Measurements from ENCODE around the gene PRRG4.
"Not testable (repeated sequence)": the region's sequence is repeated elsewhere in the genome, so short reads cannot be mapped to it uniquely, and the experiment has no call there.

PRRG4 gene

DNA sequence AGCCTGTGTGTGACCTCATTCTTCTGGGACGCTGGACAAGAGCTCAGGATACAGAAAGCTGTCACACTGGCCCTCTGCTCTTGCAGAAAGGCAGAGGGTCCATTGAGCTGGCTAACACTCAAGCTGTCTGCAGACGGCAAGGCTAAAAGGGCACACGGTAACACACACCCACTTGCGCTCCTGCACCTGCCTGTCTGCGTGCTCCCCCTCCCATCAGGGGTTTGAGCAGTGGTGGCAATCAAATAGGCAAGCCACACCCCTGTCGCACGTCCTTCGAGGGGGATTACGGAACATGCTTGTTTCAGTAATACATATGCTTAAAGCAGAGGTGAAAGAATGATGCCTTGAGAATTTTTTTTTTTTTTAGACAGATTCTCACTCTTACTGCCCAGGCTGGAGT lies 55.8 kb downstream of the PRRG4 start:
- no peak for DNase-seq (ENCODE audit: low read depth)

DNA sequence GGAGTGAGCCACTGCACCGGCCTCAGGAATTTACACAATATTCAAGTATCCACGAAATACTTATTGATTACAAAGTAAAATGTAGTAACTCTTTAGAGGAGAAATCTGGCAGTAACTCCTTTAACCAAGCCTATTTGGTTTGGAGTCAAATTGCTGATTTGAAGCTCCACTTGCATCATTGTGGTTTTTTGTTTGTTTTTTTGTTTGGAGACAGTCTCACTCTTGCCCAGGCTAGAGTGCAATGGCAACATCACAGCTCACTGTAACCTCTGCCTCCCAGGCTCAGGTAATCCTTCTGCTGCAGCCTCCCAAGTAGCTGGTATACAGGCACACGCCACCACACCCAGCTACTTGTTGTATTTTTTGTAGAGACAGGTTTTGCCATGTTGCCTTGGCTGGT lies 56.5 kb downstream of the PRRG4 start:
- DNase-seq (ENCODE audit: low read depth), result no peak

DNA sequence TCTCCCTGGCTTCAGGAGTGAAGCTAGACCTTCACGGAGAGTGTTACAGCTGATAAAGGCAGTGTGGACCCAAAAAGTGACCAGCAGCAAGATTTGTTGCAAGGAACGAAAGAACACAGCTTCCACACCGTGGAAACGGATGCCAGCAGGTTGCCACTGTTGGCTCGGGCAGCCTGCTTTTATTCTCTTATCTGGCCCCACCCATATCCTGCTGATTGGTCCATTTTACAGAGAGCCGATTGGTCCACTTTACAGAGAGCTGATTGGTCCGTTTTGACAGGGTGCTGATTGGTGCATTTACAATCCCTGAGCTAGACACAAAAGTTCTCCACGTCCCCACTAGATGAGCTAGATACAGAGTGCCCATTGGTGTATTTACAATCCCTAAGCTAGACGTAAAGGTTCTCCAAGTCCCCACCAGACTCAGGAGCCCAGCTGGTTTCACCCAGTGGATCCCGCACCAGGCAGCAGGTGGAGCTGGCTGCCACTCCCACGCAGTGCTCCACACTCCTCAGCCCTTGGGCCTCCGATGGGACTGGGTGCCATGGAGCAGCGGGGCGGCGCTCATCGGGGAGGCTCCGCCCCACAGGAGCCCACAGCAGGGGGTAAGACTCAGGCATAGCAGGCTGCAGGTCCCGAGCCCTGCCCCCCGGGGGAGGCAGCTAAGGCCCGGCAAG lies 58.1 kb downstream of the PRRG4 start:
- not testable (repeated sequence) for DNase-seq (ENCODE audit: low read depth)

DNA sequence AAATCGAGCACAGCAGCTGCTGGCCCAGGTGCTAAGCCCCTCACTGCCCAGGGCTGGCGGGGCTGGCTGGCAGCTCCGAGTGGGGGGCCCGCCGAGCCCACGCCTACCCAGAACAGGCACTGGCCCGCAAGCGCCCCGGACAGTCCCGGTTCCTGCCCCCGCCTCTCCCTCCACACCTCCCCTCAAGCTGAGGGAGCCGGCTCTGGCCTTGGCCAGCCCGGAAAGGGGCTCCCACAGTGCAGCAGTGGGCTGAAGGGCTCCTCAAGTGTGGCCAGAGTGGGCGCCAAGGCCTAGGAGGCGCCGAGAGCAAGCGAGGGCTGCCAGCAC lies 58.6 kb downstream of the PRRG4 start:
- DNase-seq (ENCODE audit: low read depth), result not testable (repeated sequence)

DNA sequence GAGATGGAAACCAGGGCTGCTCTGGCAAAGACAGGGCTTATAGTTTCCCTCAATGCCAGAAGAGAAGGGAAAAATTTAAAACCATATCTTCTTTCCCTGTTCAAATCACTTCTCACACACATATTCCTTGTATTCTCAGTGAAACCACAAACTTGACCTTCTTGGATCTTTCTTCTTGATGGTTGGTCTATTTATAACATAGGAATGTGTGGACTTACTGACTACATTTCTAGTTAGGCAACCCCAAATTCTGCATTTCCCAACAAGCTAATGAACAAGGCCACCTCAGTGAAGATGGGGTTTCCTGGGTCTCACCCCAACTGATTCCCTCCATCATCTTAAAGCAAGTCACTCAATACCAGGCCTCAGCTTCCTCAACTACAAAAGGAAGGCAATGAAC lies 59.1 kb downstream of the PRRG4 start:
- peak; percentile 75 for DNase-seq (ENCODE audit: low read depth)

DNA sequence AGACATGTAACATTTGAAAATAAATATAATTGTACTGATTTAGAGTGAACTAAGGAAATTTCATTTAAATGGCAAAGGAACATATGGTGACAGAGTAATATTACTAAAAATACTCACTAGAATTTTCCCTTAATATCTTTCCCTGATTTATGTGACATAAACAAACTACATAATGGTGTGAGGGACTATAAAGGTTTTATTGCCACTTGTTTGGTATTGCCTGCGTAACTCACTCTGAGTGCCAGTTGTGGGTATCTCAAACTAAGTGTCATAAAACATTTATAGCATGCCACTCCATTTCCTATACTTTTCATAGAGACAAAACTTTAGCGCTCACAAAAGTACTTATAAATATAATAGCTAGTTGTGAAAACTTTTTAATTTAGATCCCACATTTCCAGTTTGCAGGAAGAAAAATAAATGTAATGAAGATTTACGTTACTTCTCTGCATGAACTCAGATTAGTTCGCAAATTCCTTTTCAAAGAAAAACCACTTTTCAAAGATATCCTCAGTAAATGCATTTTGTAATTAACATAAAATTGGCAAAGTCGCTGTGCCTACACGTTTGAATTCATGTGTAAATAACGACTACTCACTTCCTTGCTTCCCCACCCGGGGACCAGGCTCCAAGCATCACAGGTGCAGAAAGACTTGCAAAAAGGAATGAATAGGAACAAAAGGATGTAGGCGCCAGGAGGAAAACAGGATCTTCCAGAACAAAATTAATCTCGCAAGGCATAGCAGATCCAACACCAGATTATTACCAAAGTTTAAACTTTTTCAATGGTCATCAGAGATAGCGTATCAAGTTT lies 61.3 kb downstream of the PRRG4 start:
- no peak for DNase-seq (ENCODE audit: low read depth)

DNA sequence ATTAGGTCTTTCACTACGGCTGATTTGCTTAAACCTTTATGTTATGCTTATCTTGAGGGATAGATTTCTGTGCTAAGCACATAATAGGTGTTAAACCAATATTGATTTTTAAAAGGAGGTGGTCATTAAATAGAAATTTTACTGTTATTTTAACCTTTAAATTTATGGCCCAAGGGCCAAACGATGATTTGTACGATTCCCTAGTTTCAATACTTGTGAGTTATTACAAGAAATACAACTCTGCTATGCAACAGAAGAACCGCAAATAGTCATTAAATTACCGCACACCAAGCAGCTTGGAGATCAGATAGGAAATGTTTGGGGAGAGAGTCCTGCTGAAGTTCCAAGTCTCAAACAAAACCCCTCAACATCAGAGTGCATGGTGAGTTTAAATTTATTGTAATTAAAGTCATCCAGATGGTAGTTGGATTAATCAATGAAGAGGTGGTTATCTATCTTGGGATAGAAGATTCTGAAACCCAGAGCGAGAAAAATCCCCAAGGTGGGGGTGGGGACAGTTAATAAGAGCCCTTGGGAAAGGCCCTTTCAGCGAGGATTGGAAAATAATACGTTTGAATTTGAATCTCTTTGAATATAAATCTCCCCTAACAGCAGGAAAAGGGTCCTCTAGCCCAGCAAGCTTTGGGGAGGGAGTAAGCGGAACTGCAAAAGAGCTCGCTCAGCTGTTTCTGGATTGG lies 62.1 kb downstream of the PRRG4 start:
- DNase-seq (ENCODE audit: low read depth), result peak; percentile 18

DNA sequence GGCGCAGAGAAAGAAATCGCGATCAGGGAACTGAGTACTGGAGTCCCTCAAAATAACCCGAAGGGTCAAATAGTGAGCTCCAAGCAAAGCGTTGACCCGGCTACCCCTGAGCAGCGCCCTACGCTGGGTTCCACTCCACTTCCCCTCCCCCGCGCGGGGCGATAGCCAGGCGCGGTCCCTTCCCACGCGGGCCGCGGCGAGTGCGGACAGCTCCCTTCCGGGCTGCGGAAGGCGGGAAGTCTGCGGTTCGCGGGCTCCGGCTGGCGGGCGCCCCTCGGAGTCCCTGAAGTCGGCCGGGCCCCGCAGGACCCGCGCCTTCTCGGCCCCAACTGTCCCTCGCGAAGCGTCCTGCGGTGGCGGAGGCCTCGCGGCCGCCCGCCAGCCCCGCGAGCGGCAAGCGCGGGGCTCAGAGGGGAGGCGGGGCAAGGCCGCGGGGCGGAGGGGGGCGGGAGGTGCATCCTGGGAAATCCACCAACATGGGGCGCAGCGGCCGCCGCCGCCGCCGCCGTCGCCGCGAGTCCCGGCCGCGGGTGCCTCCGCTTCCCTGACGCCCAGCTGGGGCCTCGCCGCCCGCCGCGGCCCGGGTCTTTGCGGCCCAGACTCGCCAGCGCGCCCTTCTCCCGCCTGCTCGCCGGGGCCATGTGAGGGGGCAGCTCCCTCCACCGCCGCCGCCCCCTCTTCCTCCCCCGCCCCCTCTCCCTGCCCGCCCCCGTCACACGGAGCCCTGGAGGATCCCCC lies 62.8 kb downstream of the PRRG4 start, which contains the start of gene QSER1:
QSER1 (plus strand) TSS at position 457 of the 738 bp plus-strand sequence. CDS start 315 bp downstream, outside the sequence.
- DNase-seq (ENCODE audit: low read depth), result peak; percentile 35

DNA sequence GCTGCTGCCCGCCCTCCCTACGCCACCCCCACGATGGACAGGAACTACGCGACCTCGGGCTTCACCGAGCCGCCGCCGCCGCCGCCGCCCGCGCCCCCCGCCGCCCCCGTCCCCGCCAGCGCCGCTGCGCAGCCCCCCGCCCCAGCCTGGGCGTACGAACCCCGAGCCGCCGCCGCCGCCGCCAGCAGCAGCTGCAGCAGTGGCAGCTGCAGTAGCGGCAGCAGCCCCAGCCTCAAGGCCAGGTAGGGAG lies 63.3 kb downstream of the PRRG4 start:
- no peak for DNase-seq (ENCODE audit: low read depth)

DNA sequence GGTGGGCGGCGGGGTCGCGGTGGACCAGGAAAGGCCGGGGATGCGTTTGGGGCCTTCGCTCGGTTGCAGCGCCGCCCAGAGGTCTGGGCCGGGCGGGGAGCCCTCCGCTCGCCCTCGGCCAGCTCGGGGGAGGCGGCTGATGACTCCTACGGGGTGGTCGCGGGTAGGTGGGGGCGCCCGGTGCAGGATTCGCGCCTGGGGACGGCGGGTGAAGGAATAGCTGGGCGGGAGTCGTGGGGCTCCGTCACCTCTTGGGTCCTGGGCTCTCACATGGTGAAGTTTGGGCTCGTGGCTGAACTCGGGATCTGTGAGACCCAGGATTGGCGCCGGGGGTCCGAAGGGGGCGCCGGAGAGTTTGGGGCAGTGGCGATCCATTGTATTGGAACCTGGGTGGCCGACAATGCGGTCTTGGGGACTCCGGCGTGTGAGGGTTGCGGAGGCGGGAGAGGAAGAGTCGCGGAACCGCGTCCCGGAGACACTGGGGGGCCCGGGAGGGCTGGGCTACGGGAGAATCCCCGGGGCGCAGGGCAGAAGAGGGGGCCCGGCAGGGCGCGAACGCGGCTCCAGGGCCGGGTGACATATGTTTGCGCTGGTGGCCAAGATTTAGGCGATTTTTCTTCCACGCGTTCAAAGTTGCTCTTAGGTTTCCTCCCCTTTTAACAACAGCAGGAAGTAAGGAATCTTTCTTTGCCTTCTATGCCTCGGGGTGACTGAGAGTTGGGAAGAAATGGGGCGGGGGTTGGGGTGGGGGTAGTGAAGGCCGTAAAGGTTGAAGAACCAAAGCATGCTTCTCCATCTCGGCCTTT lies 63.8 kb downstream of the PRRG4 start:
- peak; percentile 27 for DNase-seq (ENCODE audit: low read depth)

DNA sequence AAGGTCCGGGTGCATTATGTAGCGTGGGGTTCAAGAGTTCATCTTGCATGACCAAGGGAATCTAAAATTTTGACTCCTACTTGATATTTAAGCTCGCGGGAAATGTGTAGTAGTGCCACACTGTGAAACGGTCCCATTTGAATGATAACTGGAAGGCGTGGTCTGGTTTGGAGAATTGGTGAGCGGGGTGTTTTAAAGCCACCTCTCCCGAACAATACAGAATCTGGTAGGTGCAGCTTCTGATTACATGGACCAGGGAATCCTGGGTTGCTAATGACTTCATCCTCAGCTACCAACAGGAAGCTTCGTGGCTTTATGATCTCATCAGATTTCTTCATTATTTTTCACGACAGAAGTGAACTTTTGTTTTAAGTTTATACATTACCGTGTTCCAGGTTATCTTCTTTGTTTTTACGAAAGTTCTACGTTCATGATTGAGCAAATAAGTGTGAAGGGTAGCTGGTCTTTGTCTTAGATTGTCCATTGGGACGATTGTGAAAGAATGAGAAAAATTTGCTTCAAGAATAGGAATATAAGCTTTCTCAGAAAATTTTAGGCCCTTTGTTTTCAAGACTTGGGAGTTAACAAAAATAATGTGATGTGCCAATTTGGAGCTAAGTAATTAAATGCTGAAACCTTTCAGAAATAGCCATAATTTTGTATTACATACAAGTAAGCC lies 64.6 kb downstream of the PRRG4 start:
- DNase-seq (ENCODE audit: low read depth), result peak; percentile 86

DNA sequence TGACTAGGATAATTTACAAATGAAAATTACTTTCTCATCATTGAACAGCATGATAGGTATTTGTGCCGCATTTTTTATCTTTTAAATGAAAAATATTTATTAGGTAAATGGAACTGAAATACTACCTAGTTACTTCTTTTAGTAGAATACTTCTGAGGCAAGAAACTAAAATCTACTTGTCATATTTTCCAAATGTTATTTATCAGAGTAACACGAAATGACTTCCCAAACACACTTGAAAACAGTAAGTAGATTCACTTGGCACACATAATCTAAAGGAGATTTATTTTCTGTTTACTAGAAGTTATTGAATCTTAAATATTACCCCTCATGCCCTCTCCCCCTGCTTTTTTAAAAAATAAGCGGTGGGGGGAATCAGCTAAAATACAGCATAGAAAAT lies 65.2 kb downstream of the PRRG4 start:
- no peak for DNase-seq (ENCODE audit: low read depth)

DNA sequence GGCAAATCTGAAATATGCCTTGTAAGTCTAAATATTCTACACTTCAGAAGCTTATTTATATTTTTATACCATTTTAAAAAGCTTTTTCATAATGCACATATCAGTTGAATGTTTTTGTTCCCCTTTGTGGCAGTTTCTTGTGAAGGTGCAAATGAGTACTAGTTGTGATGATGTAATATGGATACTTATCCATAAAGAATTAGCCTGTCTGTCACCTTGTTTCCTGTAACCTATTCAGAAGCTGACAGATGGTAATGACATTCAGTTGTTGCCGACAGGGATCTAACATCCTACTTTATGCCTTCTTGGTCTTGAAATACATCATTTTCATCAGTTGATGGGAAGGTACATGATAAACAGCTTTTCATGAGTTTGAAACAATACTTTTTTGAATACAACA lies 65.7 kb downstream of the PRRG4 start:
- DNase-seq (ENCODE audit: low read depth), result no peak

DNA sequence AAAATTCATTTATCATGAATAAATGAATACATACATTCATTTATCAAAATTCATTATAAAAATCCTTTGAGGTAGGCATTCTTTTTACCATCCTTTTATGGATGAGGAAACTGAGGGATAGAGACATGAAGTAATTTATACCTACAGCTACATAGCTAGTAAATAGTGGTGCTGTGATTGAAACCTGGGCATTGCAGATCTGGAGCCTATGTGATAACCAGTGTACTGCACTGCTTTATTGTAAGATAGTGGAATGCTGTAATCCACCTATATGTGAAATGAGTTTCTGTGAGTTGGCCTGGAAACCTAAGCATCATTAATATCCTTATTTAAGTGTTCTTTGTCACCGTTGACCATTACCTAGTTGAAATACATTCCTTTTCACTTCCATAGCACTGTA lies 67.4 kb downstream of the PRRG4 start:
- no peak for DNase-seq (ENCODE audit: low read depth)

DNA sequence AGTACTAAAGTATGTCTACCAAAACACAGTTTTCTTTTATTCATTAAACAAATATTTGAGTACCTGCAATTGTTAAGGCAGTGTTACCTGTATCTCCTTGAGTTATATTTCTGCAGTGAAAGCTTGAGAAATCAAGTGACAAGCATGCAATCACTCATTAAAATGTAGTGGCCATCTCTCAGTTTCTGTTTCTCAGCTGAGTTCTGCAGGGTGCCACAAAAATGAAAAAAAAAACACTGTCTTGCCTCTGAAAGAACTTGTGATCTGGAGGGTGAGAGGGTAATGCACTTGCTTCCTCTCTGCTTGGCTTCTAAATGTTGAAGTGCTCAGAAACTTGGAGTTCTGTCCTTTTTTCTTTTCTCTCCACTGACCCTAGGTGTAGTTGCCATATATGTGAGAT lies 69.7 kb downstream of the PRRG4 start:
- DNase-seq (ENCODE audit: low read depth), result no peak

DNA sequence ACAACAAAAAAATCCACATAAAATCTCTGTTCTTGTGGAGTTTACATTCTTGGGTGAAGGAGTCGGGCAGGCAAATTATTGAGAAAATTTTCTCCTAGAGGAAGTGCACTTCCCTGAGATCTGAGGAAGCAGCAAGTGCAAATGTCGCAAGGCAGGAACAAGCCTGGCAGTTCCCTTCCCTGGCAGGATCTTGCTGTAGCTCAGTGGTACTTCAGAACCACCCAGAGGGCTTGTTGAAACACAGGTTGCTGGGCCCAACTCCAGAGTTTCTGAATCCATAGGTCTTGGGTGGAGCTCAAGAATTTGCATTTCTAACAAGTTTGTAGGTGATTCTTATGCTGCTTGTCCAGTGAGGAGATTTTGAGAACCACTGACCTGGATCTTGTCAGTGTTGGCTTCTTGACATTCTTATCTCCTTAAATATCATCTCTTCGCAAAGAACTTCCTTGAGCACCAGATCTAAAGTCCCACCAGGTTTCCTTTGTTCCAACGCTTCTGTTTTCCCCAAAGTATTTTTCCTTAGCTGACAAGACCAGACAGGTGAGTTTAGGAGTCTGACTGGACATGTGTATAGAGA lies 72.5 kb downstream of the PRRG4 start:
- DNase-seq (ENCODE audit: low read depth), result no peak

DNA sequence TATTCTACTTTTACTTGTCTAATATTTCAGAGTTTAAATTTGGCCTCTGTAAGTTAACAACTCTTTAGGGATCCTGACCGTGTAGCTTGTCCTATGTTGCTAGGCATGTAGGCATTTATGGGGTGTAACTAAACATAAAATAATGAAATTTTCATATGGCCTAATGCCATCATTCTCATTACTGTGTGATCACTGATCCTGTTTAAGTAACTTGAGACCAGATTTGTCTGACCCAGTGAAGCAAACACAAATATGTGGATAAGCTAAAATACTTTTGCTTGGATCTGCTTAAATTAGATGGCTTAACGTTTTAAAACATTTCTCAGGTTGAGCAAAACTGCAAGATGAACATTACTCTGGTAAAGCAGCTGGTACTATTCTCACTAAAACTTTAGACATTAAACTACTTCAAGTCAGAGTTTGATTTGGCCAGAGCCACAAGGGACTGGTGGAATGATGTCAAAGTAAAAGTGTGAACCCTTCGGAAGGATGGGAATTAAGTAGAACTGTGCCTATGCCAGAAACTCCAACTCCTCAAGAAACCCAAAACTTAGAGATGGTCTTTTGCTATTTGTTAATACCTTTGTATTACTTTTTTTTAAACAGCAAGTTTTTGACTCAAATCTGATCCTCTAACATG lies 75.4 kb downstream of the PRRG4 start:
- DNase-seq (ENCODE audit: low read depth), result no peak

All from amniotic epithelial cell (primary cell).